ENCODE data around the gene FHOD1. TPM values are rescaled to one million over a fixed set of nuclear protein-coding genes. Genes with fewer than 3 reads are reported as not detected.
A peak's percentile ranks its signal among the peaks of the same experiment; 100 is the strongest.

FHOD1 gene
- total and polyA plus RNA-seq, 12 donors: 16.6 to 148 (median 45.5) TPM

DNA sequence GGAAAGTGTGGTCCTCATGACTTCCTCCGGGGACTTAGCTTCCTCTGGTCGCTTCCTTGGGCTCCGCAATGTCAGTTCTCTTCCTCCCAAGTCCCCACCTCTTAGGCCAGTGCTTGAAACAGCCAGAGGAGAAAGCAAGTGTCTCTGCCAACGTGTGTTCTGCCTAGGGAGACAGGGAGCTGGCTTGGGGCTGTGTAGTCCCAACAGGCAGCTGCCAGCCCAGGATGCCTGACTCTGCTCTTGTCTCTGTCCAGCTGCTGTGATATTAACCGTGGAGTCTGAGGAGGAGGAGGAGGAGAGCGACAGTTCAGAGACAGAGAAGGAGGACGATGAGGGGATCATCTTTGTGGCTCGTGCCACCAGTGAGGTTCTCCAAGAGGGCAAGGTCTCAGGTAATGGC is 18.6 kb upstream of the FHOD1 start:
- Histone ChIP-seq H3K27ac (no peak overlapping the region), H3K36me3 (replicated peaks in 1 of 2) (no peaks in the 10 kb centered on the region), H3K27me3 (peaks cover 5% of the 10 kb centered on the region), H3K9me3 (replicated peaks in 1 of 3) (no peaks in the 10 kb centered on the region), H3K4me3 (no peak overlapping the region), H3K4me1 (replicated peaks in 1 of 2) (no peaks in the 10 kb centered on the region)
- no peak for TF ChIP-seq POLR2A (IDR thresholded peaks at IDR 0.05)
- TF ChIP-seq, protein P1, sequence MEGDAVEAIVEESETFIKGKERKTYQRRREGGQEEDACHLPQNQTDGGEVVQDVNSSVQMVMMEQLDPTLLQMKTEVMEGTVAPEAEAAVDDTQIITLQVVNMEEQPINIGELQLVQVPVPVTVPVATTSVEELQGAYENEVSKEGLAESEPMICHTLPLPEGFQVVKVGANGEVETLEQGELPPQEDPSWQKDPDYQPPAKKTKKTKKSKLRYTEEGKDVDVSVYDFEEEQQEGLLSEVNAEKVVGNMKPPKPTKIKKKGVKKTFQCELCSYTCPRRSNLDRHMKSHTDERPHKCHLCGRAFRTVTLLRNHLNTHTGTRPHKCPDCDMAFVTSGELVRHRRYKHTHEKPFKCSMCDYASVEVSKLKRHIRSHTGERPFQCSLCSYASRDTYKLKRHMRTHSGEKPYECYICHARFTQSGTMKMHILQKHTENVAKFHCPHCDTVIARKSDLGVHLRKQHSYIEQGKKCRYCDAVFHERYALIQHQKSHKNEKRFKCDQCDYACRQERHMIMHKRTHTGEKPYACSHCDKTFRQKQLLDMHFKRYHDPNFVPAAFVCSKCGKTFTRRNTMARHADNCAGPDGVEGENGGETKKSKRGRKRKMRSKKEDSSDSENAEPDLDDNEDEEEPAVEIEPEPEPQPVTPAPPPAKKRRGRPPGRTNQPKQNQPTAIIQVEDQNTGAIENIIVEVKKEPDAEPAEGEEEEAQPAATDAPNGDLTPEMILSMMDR (IDR thresholded peaks at IDR 0.05): no peak
- WGBS, 4 donors: 69 to 71% (median 70%) methylated on average over 6 to 8 of the region's 8 CpGs
- no peak for DNase-seq
- intact Hi-C loops (cut with DNase I): no loop called here

GRCh38 chr16:67264866-67265265 is 17.6 kb upstream of the FHOD1 start:
- Histone ChIP-seq H3K9me3 (replicated peaks in 1 of 3) (no peaks in the 10 kb centered on the region), H3K4me3 (no peak overlapping the region), H3K36me3 (replicated peaks in 1 of 2) (no peaks in the 10 kb centered on the region), H3K4me1 (replicated peaks in 1 of 2) (no peaks in the 10 kb centered on the region), H3K27me3 (peaks cover 5% of the 10 kb centered on the region), H3K27ac (no peak overlapping the region)
- WGBS, 4 donors: 84 to 89% (median 88%) methylated on average over 5 of the region's 5 CpGs
- peak in 1 of 7 donors; percentile 4 for DNase-seq
- intact Hi-C loops (cut with DNase I): no loop called here
- TF ChIP-seq, protein P1 (IDR thresholded peaks at IDR 0.05): no peak
- TF ChIP-seq POLR2A (IDR thresholded peaks at IDR 0.05): no peak

GRCh38 chr16:67264277-67264676 is 17.0 kb upstream of the FHOD1 start:
- Histone ChIP-seq H3K4me3 (no peak overlapping the region), H3K4me1 (replicated peaks in 1 of 2) (no peaks in the 10 kb centered on the region), H3K9me3 (replicated peaks in 1 of 3) (no peaks in the 10 kb centered on the region), H3K27ac (no peak overlapping the region), H3K36me3 (replicated peaks in 1 of 2) (no peaks in the 10 kb centered on the region), H3K27me3 (peaks cover 5% of the 10 kb centered on the region)
- 81 to 90% (median 82%) methylated on average over 6 to 9 of the region's 9 CpGs for WGBS, 4 donors
- intact Hi-C loops (cut with DNase I): no loop called here
- DNase-seq: peak in 1 of 7 donors; percentile 4
- TF ChIP-seq POLR2A (IDR thresholded peaks at IDR 0.05): no peak
- TF ChIP-seq, protein P1 (IDR thresholded peaks at IDR 0.05): no peak

DNA sequence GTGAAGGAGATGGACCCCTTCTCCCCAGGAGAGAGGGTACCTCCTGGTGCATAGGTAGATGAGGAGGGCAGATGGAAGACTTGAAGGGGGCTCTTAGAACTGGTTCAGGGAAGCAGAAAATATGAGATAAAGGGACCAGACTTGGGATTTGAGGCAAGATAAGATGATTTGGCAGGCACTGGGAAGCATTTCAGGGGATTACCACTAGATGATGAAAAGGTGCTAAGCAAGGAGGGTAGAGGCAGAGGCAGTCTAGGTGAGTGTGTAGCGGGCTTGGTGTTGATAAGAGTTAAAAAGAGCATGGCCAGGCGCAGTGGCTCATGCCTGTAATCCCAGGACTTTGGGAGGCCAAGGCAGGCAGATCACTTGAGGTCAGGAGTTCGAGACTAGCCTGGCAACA is 15.9 kb upstream of the FHOD1 start:
- H3K27me3 ChIP-seq: peaks cover 5% of the 10 kb centered on the region
- TF ChIP-seq POLR2A (IDR thresholded peaks at IDR 0.05): no peak
- TF ChIP-seq, protein P1 (IDR thresholded peaks at IDR 0.05): no peak
- no peak overlapping the region for H3K4me3 ChIP-seq
- DNase-seq: peak in 1 of 7 donors; percentile 1
- WGBS, 4 donors: 74 to 94% (median 88%) methylated on average over 3 of the region's 3 CpGs
- no peak overlapping the region for H3K27ac ChIP-seq
- no peaks in the 10 kb centered on the region for H3K9me3 ChIP-seq (replicated peaks in 1 of 3)
- no peaks in the 10 kb centered on the region for H3K36me3 ChIP-seq (replicated peaks in 1 of 2)
- H3K4me1 ChIP-seq (replicated peaks in 1 of 2): no peaks in the 10 kb centered on the region
- intact Hi-C loops (cut with DNase I): no loop called here
